H9 (cell line): ENCODE results near the gene ATP8A2. TPM values are rescaled to one million over a fixed set of nuclear protein-coding genes. Genes with fewer than 3 reads are reported as not detected.

Experiments
- DNase-seq: peaks from one replicate; pipeline ENCODE4 v3.0.0-alpha.2; 2017
- H2AFZ ChIP-seq: one replicate; pipeline ENCODE4 v1.6.1; 2013; ENCODE audit warnings: mild to moderate bottlenecking, low read length, control low read depth, moderate library complexity
- H2AK5ac ChIP-seq: 2 replicates; pipeline ENCODE4 v1.6.1; 2013; ENCODE audit warnings: low read length, control low read depth, mixed read lengths; ENCODE audit not compliant: insufficient read length
- H2BK120ac ChIP-seq: one replicate; pipeline ENCODE4 v1.6.1; 2013; ENCODE audit warnings: low read depth, mild to moderate bottlenecking, low read length, control low read depth, inconsistent platforms; ENCODE audit not compliant: poor library complexity, severe bottlenecking
- H2BK12ac ChIP-seq: 2 replicates; pipeline ENCODE4 v1.6.1; 2013; ENCODE audit warnings: low read length, control low read depth, mixed read lengths, low read depth; ENCODE audit not compliant: insufficient read length
- H2BK15ac ChIP-seq: 2 replicates; pipeline ENCODE4 v1.6.1; 2013; ENCODE audit warnings: low read depth, low read length, control low read depth
- H2BK20ac ChIP-seq: one replicate; pipeline ENCODE4 v1.6.1; 2013; ENCODE audit warnings: low read depth, mild to moderate bottlenecking, low read length, control low read depth, inconsistent platforms; ENCODE audit not compliant: poor library complexity, severe bottlenecking
- H2BK5ac ChIP-seq: 2 replicates; pipeline ENCODE4 v1.6.1; 2013; ENCODE audit warnings: low read length, control low read depth, mixed read lengths; ENCODE audit not compliant: insufficient read length
- H3K14ac ChIP-seq: 2 replicates; pipeline ENCODE4 v1.6.1; 2013; ENCODE audit warnings: low read length, control low read depth; ENCODE audit not compliant: insufficient read depth
- H3K18ac ChIP-seq: 2 replicates; pipeline ENCODE4 v1.6.1; 2013; ENCODE audit warnings: low read depth, mild to moderate bottlenecking, mixed read lengths, low read length, control low read depth; ENCODE audit not compliant: insufficient read length
- H3K23ac ChIP-seq: 2 replicates; pipeline ENCODE4 v1.6.1; 2013; ENCODE audit warnings: low read length, control low read depth, mixed read lengths, low read depth; ENCODE audit not compliant: insufficient read length
- H3K23me2 ChIP-seq: 2 replicates; pipeline ENCODE4 v1.6.1; 2013; ENCODE audit warnings: low read depth, mild to moderate bottlenecking, mixed read lengths, low read length, control low read depth; ENCODE audit not compliant: insufficient read length, poor library complexity, severe bottlenecking
- H3K27ac ChIP-seq: 2 replicates; pipeline ENCODE4 v1.5.1; 2013; ENCODE audit warnings: low read length, control low read depth, mixed read lengths, low read depth; ENCODE audit not compliant: insufficient read length
- H3K27me3 ChIP-seq: 2 replicates; pipeline ENCODE4 v1.6.1; 2013; ENCODE audit warnings: low read length, control low read depth, inconsistent platforms; ENCODE audit not compliant: insufficient read depth
- H3K4ac ChIP-seq: 2 replicates; pipeline ENCODE4 v1.6.1; 2013; ENCODE audit warnings: low read depth, mild to moderate bottlenecking, control low read depth, inconsistent platforms, low read length, moderate library complexity
- H3K4me1 ChIP-seq: 2 replicates; pipeline ENCODE4 v1.6.1; 2013; ENCODE audit warnings: low read length, control low read depth, inconsistent platforms; ENCODE audit not compliant: insufficient read depth
- H3K4me2 ChIP-seq: 2 replicates; pipeline ENCODE4 v1.6.1; 2013; ENCODE audit warnings: low read length, control low read depth, mixed read lengths; ENCODE audit not compliant: insufficient read length, insufficient read depth
- H3K56ac ChIP-seq: 2 replicates; pipeline ENCODE4 v1.6.1; 2013; ENCODE audit warnings: low read depth, mild to moderate bottlenecking, mixed read lengths, low read length, control low read depth; ENCODE audit not compliant: insufficient read length
- H3K79me1 ChIP-seq: 2 replicates; pipeline ENCODE4 v1.6.1; 2013; ENCODE audit warnings: low read depth, mild to moderate bottlenecking, moderate library complexity, low read length, control low read depth, inconsistent platforms; ENCODE audit not compliant: insufficient read depth, poor library complexity, severe bottlenecking
- H3K79me2 ChIP-seq: 2 replicates; pipeline ENCODE4 v1.6.1; 2013; ENCODE audit warnings: low read length, control low read depth, inconsistent platforms; ENCODE audit not compliant: insufficient read depth
- H3K9ac ChIP-seq: 2 replicates; pipeline ENCODE4 v1.6.1; 2013; ENCODE audit warnings: low read length, control low read depth, mixed read lengths; ENCODE audit not compliant: insufficient read length; ENCODE audit errors: extremely low read depth
- H3K9me3 ChIP-seq: one replicate; pipeline ENCODE4 v1.6.1; 2013; ENCODE audit warnings: low read depth, low read length, inconsistent platforms; ENCODE audit not compliant: control insufficient read depth
- H3T11ph ChIP-seq: one replicate; pipeline ENCODE4 v1.6.1; 2013; ENCODE audit warnings: mild to moderate bottlenecking, low read length, control low read depth, inconsistent platforms
- H4K20me1 ChIP-seq: one replicate; pipeline ENCODE4 v1.6.1; 2013; ENCODE audit not compliant: control insufficient read depth, insufficient read length, insufficient read depth
- H4K5ac ChIP-seq: 2 replicates; pipeline ENCODE4 v1.6.1; 2013; ENCODE audit warnings: low read depth, mild to moderate bottlenecking, mixed read lengths, low read length, control low read depth; ENCODE audit not compliant: insufficient read length
- H4K8ac ChIP-seq: replicated peaks from 2 replicates; pipeline ENCODE4 v1.6.1; 2013; ENCODE audit warnings: low read length, control low read depth, mixed read lengths, low read depth; ENCODE audit not compliant: insufficient read length
- H4K91ac ChIP-seq: 2 replicates; pipeline ENCODE4 v1.6.1; 2013; ENCODE audit warnings: low read depth, mild to moderate bottlenecking, moderate library complexity, mixed read lengths, low read length, control low read depth; ENCODE audit not compliant: insufficient read length
- H3K27ac Mint-ChIP-seq, 3 experiments: 2 replicates in 2 of 3; 3 replicates in 1 of 3; pipeline ENCODE4 v1.8.0; 2020 to 2021; ENCODE audit warnings: mixed read lengths in 3 of 3, mild to moderate bottlenecking in 1 of 3, moderate library complexity in 1 of 3
- H3K27me3 Mint-ChIP-seq: 2 replicates; pipeline ENCODE4 v1.8.0; 2021; ENCODE audit warnings: low read depth, mild to moderate bottlenecking, moderate library complexity, mixed read lengths
- H3K36me3 Mint-ChIP-seq, 3 experiments: 2 replicates in 2 of 3; 3 replicates in 1 of 3; pipeline ENCODE4 v1.8.0; 2020 to 2021; ENCODE audit warnings: low read depth in 3 of 3, mixed read lengths in 3 of 3; ENCODE audit not compliant: insufficient read depth in 1 of 3
- H3K4me1 Mint-ChIP-seq, 2 experiments: 2 replicates each; pipeline ENCODE4 v1.8.0; 2020; ENCODE audit warnings: mixed read lengths in 2 of 2
- H3K4me3 Mint-ChIP-seq, 2 experiments: 2 replicates in 1 of 2; 3 replicates in 1 of 2; pipeline ENCODE4 v1.8.0; 2020 to 2021; ENCODE audit warnings: mild to moderate bottlenecking in 2 of 2, mixed read lengths in 2 of 2, moderate library complexity in 1 of 2
- H3K9me3 Mint-ChIP-seq, 2 experiments: 2 replicates in 1 of 2; 3 replicates in 1 of 2; pipeline ENCODE4 v1.8.0; 2020; ENCODE audit warnings: mild to moderate bottlenecking in 2 of 2, mixed read lengths in 2 of 2, moderate library complexity in 1 of 2
- WGBS: extraction: QIAGEN DNeasy Blood & Tissue Kit; methylation state at CpG from one replicate; pipeline ENCODE4 v1.1.7; 2013; ENCODE audit warnings: missing lambda C conversion rate, low lambda C conversion rate, mixed read lengths; ENCODE audit not compliant: insufficient read length; ENCODE audit errors: extremely low coverage; 5-methylcytosine and 5-hydroxymethylcytosine counted together
- total RNA-seq: library from RNA; stranded (reverse); gene quantifications from 2 replicates; pipeline ENCODE4 v1.2.1, GENCODE V29; 2021
- TF ChIP-seq, protein P1 (sequence below): fragments of 200-600 bp; sonication (generic); conservative IDR thresholded peaks from 3 replicates; pipeline ENCODE4 v1.8.0; 2021; ENCODE audit warnings: antibody characterized with exemption, mild to moderate bottlenecking

ATP8A2 gene
- total RNA-seq, 1 experiment from 2014 or later, result 18.2 TPM

DNA sequence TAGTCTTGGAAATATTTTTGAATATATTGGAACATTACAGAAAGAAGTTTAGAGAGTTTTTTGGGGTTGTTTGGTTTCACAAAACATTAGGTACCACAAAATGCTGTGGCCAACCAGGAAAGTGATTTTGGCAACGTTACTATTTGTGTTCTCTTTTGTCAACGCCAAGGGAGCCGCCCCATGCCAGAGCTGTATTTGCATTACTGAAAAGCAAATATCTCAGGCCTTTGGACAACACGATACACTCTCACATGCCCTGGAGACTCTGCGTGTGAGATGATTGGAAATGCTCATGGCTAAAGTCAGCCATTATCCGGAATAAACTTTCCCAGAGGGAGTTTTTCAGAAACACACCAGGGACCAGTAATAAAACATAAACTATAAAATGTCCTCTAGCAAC, 355.5 kb downstream of the ATP8A2 start:
- Histone ChIP-seq H3K79me2 (no peaks in the 10 kb centered on the region), H2AFZ (no peak overlapping the region), H4K91ac (no peak overlapping the region), H4K20me1 (no peaks in the 10 kb centered on the region), H3K27ac (no peak overlapping the region), H3T11ph (no peak overlapping the region), H3K56ac (no peak overlapping the region), H3K4me1 (no peaks in the 10 kb centered on the region; the same call in 1 of the 2 replicates), H3K79me1 (no peaks in the 10 kb centered on the region), H2BK20ac (no peak overlapping the region), H2BK15ac (no peak overlapping the region), H3K4ac (no peak overlapping the region), H2BK12ac (no peak overlapping the region), H3K4me2 (no peak overlapping the region), H3K23me2 (no peaks in the 10 kb centered on the region), H2BK120ac (no peak overlapping the region), H3K14ac (no peak overlapping the region), H3K23ac (no peak overlapping the region), H3K27me3 (no peaks in the 10 kb centered on the region), H2AK5ac (no peak overlapping the region), H3K9ac (no peak overlapping the region), H3K9me3 (no peaks in the 10 kb centered on the region), H4K8ac (no peak overlapping the region), H2BK5ac (no peak overlapping the region), H3K18ac (no peak overlapping the region), H4K5ac (no peak overlapping the region)
- Mint-ChIP-seq H3K27ac (no peak overlapping the region), H3K9me3 (no peaks in the 10 kb centered on the region), H3K4me3 (no peak overlapping the region), H3K4me1 (peaks cover 13 to 17% of the 10 kb centered on the region in 2 experiments), H3K36me3 (no peaks in the 10 kb centered on the region), H3K27me3 (no peaks in the 10 kb centered on the region; the same call in 1 of the 2 replicates)
- no peak for DNase-seq
- WGBS, result no CpG with 5 or more reads among the region's 6 CpGs
- TF ChIP-seq, protein P1, sequence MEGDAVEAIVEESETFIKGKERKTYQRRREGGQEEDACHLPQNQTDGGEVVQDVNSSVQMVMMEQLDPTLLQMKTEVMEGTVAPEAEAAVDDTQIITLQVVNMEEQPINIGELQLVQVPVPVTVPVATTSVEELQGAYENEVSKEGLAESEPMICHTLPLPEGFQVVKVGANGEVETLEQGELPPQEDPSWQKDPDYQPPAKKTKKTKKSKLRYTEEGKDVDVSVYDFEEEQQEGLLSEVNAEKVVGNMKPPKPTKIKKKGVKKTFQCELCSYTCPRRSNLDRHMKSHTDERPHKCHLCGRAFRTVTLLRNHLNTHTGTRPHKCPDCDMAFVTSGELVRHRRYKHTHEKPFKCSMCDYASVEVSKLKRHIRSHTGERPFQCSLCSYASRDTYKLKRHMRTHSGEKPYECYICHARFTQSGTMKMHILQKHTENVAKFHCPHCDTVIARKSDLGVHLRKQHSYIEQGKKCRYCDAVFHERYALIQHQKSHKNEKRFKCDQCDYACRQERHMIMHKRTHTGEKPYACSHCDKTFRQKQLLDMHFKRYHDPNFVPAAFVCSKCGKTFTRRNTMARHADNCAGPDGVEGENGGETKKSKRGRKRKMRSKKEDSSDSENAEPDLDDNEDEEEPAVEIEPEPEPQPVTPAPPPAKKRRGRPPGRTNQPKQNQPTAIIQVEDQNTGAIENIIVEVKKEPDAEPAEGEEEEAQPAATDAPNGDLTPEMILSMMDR, result no peak
